Measurements from ENCODE around the gene MSI2.
"Not testable (repeated sequence)": the region's sequence is repeated elsewhere in the genome, so short reads cannot be mapped to it uniquely, and the experiment has no call there.

MSI2 gene

GRCh38 chr17:57619061-57619937, 363.0 kb downstream of the MSI2 start:
- DNase-seq (ENCODE audit: low spot score), result no peak

- DNase-seq (ENCODE audit: low spot score), result no peak
Observed at GRCh38 chr17:57620576-57620975, 364.3 kb downstream of the MSI2 start.

GRCh38 chr17:57621791-57622190, 365.5 kb downstream of the MSI2 start:
- DNase-seq (ENCODE audit: low spot score), result not testable (repeated sequence)

- no peak for DNase-seq (ENCODE audit: low spot score)
Observed at GRCh38 chr17:57622306-57622682, 366.0 kb downstream of the MSI2 start.

- no peak for DNase-seq (ENCODE audit: low spot score)
Observed at GRCh38 chr17:57622683-57623433, 366.5 kb downstream of the MSI2 start.

- DNase-seq (ENCODE audit: low spot score), result no peak
Observed at GRCh38 chr17:57623620-57624019, 367.3 kb downstream of the MSI2 start.

- DNase-seq (ENCODE audit: low spot score), result no peak
Observed at GRCh38 chr17:57624386-57624785, 368.1 kb downstream of the MSI2 start.

GRCh38 chr17:57625511-57625910, 369.2 kb downstream of the MSI2 start:
- no peak for DNase-seq (ENCODE audit: low spot score)

GRCh38 chr17:57625957-57626356, 369.6 kb downstream of the MSI2 start:
- no peak for DNase-seq (ENCODE audit: low spot score)

- DNase-seq (ENCODE audit: low spot score), result no peak
Observed at GRCh38 chr17:57626520-57627210, 370.3 kb downstream of the MSI2 start.

GRCh38 chr17:57627591-57627990, 371.3 kb downstream of the MSI2 start:
- DNase-seq (ENCODE audit: low spot score), result no peak

GRCh38 chr17:57628421-57628820, 372.1 kb downstream of the MSI2 start:
- no peak for DNase-seq (ENCODE audit: low spot score)

GRCh38 chr17:57629470-57629869, 373.1 kb downstream of the MSI2 start:
- DNase-seq (ENCODE audit: low spot score), result no peak

- no peak for DNase-seq (ENCODE audit: low spot score)
Observed at GRCh38 chr17:57629886-57630285, 373.6 kb downstream of the MSI2 start.

GRCh38 chr17:57630736-57631135, 374.4 kb downstream of the MSI2 start:
- DNase-seq (ENCODE audit: low spot score), result no peak

- DNase-seq (ENCODE audit: low spot score), result no peak
Observed at GRCh38 chr17:57631871-57632270, 375.5 kb downstream of the MSI2 start.

GRCh38 chr17:57632294-57632693, 376.0 kb downstream of the MSI2 start:
- DNase-seq (ENCODE audit: low spot score), result no peak

GRCh38 chr17:57633236-57633635, 376.9 kb downstream of the MSI2 start:
- DNase-seq (ENCODE audit: low spot score), result no peak

GRCh38 chr17:57634713-57635465, 378.6 kb downstream of the MSI2 start:
- DNase-seq (ENCODE audit: low spot score), result no peak

- no peak for DNase-seq (ENCODE audit: low spot score)
Observed at GRCh38 chr17:57636274-57636673, 380.0 kb downstream of the MSI2 start.

GRCh38 chr17:57636985-57637665, 380.8 kb downstream of the MSI2 start:
- peak; percentile 95 for DNase-seq (ENCODE audit: low spot score)

GRCh38 chr17:57637666-57638010, 381.3 kb downstream of the MSI2 start:
- no peak for DNase-seq (ENCODE audit: low spot score)
